DMS53 treated with DMSO at 0.1 percent for 48 hours (cell line): ENCODE data around the gene PLA2G4B.

Experiments
- DNase-seq: peaks from one replicate; lab custom pipeline; 2025; ENCODE audit not compliant: unreplicated experiment; lab: John Stamatoyannopoulos, UW

Gene PLA2G4B

GRCh38 chr15:41809121-41809520 lies 29.5 kb upstream of the PLA2G4B start:
- no peak for DNase-seq

GRCh38 chr15:41809526-41810220 lies 29.0 kb upstream of the PLA2G4B start:
- DNase-seq: no peak

- DNase-seq: no peak
Measured at GRCh38 chr15:41810651-41811431, 27.8 kb upstream of the PLA2G4B start.

GRCh38 chr15:41811432-41812195 lies 27.0 kb upstream of the PLA2G4B start:
- DNase-seq: peak; percentile 55

GRCh38 chr15:41812820-41813375 lies 25.7 kb upstream of the PLA2G4B start:
- DNase-seq: no peak

GRCh38 chr15:41813426-41813825 lies 25.2 kb upstream of the PLA2G4B start:
- no peak for DNase-seq

- no peak for DNase-seq
Measured at GRCh38 chr15:41814534-41814933, 24.1 kb upstream of the PLA2G4B start.

GRCh38 chr15:41816788-41817187 lies 21.9 kb upstream of the PLA2G4B start:
- DNase-seq: no peak

GRCh38 chr15:41817327-41817726 lies 21.3 kb upstream of the PLA2G4B start:
- DNase-seq: no peak

GRCh38 chr15:41817781-41818180 lies 20.9 kb upstream of the PLA2G4B start:
- no peak for DNase-seq

GRCh38 chr15:41819455-41820050 lies 19.1 kb upstream of the PLA2G4B start:
- DNase-seq: no peak

- DNase-seq: no peak
Measured at GRCh38 chr15:41820791-41821423, 17.7 kb upstream of the PLA2G4B start.

GRCh38 chr15:41821831-41822230 lies 16.8 kb upstream of the PLA2G4B start:
- no peak for DNase-seq

- no peak for DNase-seq
Measured at GRCh38 chr15:41822471-41822870, 16.2 kb upstream of the PLA2G4B start.

GRCh38 chr15:41822957-41823356 lies 15.7 kb upstream of the PLA2G4B start:
- DNase-seq: no peak

- no peak for DNase-seq
Measured at GRCh38 chr15:41823502-41823901, 15.1 kb upstream of the PLA2G4B start.

GRCh38 chr15:41824062-41824745 lies 14.4 kb upstream of the PLA2G4B start:
- DNase-seq: no peak

- no peak for DNase-seq
Measured at GRCh38 chr15:41825145-41825544, 13.5 kb upstream of the PLA2G4B start.

GRCh38 chr15:41825572-41826535 lies 12.8 kb upstream of the PLA2G4B start:
- no peak for DNase-seq
